Astrocyte of the spinal cord (primary cell): ENCODE results near the gene KCNE4.
A peak's percentile ranks its signal among the peaks of the same experiment; 100 is the strongest.

Source experiments
- DNase-seq: peaks from one replicate; pipeline ENCODE4 v3.0.0; 2011; ENCODE audit warnings: low read depth, low spot score
- H3K4me3 ChIP-seq: 2 replicates; pipeline ENCODE4 v1.5.1; 2011; ENCODE audit warnings: low read depth, mild to moderate bottlenecking, low read length, moderate library complexity
- CTCF ChIP-seq: IDR thresholded peaks from 2 replicates; pipeline ENCODE4 v1.5.1; 2012; ENCODE audit warnings: low read depth, mild to moderate bottlenecking, low read length, inconsistent platforms
- in situ Hi-C: cut with HindIII; loops from 2 replicates; pipeline ENCODE4 v1.10.0; 2017; ENCODE audit warnings: low sequenced_read_pairs

The KCNE4 gene

GRCh38 chr2:223066721-223067120 is 14.7 kb downstream of the KCNE4 start:
- in situ Hi-C loops, result no loop called here
- DNase-seq, result no peak
- no peak overlapping the region for H3K4me3 ChIP-seq
- TF ChIP-seq CTCF, result no peak

- DNase-seq, result no peak
- in situ Hi-C loops, result no loop called here
- H3K4me3 ChIP-seq, result no peak overlapping the region
- no peak for TF ChIP-seq CTCF
These were observed 16.1 kb downstream of the KCNE4 start for GRCh38 chr2:223068071-223068470.

- in situ Hi-C loops, result no loop called here
- DNase-seq, result no peak
These were observed 17.5 kb downstream of the KCNE4 start for GRCh38 chr2:223069465-223069864.

GRCh38 chr2:223069988-223070387 is 18.0 kb downstream of the KCNE4 start:
- no peak overlapping the region for H3K4me3 ChIP-seq
- DNase-seq, result no peak
- no peak for TF ChIP-seq CTCF
- in situ Hi-C loops, result no loop called here

More at GRCh38 chr2:223069465-223069864, 17.5 kb downstream of the KCNE4 start:
- no peak overlapping the region for H3K4me3 ChIP-seq
- TF ChIP-seq CTCF, result no peak

- no peak for TF ChIP-seq CTCF
- in situ Hi-C loops, result no loop called here
- H3K4me3 ChIP-seq, result no peak overlapping the region
- DNase-seq, result no peak
These were observed 19.1 kb downstream of the KCNE4 start for GRCh38 chr2:223071139-223071538.

GRCh38 chr2:223072826-223073225 is 20.8 kb downstream of the KCNE4 start:
- no peak overlapping the region for H3K4me3 ChIP-seq
- no peak for TF ChIP-seq CTCF
- DNase-seq, result peak; percentile 32
- in situ Hi-C loops, result no loop called here
